Measurements from ENCODE around the gene CXCL13. TPM values are rescaled to one million over a fixed set of nuclear protein-coding genes. Genes with fewer than 3 reads are reported as not detected.

The CXCL13 gene
- total and polyA plus RNA-seq, 2 experiments from 2014 or later = not detected

DNA sequence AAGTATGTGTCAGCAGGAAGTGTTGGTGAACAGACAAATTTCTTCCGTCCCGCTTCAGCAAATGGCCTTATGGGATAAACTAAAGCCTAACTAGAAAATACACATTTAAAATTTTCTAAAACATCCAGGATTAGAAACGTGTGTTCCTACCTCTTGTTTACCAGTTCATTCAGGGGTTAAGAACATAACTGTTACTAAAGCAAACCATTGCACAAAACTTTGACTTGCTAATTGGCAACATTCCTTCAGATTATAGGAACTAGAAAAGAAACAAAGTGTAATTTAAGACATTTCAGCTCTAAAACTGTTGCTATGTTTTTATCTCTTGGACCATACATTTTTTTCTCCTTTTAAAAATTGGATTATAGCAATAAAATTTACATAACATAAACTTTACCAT is 39.5 kb upstream of the CXCL13 start:
- H3K36me3 ChIP-seq (ENCODE audit: insufficient read depth) = no peaks in the 10 kb centered on the region
- H3K4me1 Mint-ChIP-seq = peaks cover 10% of the 10 kb centered on the region; the same call in 1 of the 3 replicates
- no peak for DNase-seq (ENCODE audit: low spot score)
- no peak overlapping the region for H3K27ac ChIP-seq (ENCODE audit: low read depth)
- H3K27me3 Mint-ChIP-seq (ENCODE audit: insufficient read depth, low read depth, poor library complexity) = no peaks in the 10 kb centered on the region
- H3K9me2 ChIP-seq (ENCODE audit: insufficient read depth) = peaks cover 8% of the 10 kb centered on the region; the same call in 1 of the 2 replicates
- ATAC-seq = no peak
- H3F3A ChIP-seq (replicated peaks; ENCODE audit: low read depth) = no peaks in the 10 kb centered on the region
- no peak overlapping the region for H3K4me3 Mint-ChIP-seq
- peaks cover 6% of the 10 kb centered on the region; the same call in 2 of the 3 replicates for H3K36me3 Mint-ChIP-seq (ENCODE audit: low read depth)
- no peak overlapping the region for H3K27ac Mint-ChIP-seq
- no peaks in the 10 kb centered on the region for H3K27me3 ChIP-seq (ENCODE audit: insufficient read depth)
- no peak overlapping the region for H2AFZ ChIP-seq
- no peak overlapping the region for H3K4me2 ChIP-seq
- H3K79me2 ChIP-seq (replicated peaks; ENCODE audit: insufficient read depth) = no peaks in the 10 kb centered on the region
- TF ChIP-seq NANOG (IDR thresholded peaks at IDR 0.05; ENCODE audit: borderline replicate concordance) (no peak), STAT1 (IDR thresholded peaks at IDR 0.05; ENCODE audit: unreplicated experiment) (no peak), ZNF114 (CRISPR knock-in tag; IDR thresholded peaks at IDR 0.05) (no peak), EZH2phosphoT487 (IDR thresholded peaks at IDR 0.05; ENCODE audit: unreplicated experiment) (no peak), JUNB (IDR thresholded peaks at IDR 0.05; ENCODE audit: unreplicated experiment) (no peak), CREB1 (CRISPR knock-in tag; IDR thresholded peaks at IDR 0.05; ENCODE audit: low read depth) (no peak), REST (IDR thresholded peaks at IDR 0.05; ENCODE audit: unreplicated experiment) (no peak), ZNF331 (CRISPR knock-in tag; IDR thresholded peaks at IDR 0.05; ENCODE audit: low read depth) (no peak), POLR2AphosphoS5 (IDR thresholded peaks at IDR 0.05; ENCODE audit: low read depth) (no peak), EZH2 (IDR thresholded peaks at IDR 0.05; ENCODE audit: low read depth, unreplicated experiment) (no peak)
- TF ChIP-seq, protein P1, sequence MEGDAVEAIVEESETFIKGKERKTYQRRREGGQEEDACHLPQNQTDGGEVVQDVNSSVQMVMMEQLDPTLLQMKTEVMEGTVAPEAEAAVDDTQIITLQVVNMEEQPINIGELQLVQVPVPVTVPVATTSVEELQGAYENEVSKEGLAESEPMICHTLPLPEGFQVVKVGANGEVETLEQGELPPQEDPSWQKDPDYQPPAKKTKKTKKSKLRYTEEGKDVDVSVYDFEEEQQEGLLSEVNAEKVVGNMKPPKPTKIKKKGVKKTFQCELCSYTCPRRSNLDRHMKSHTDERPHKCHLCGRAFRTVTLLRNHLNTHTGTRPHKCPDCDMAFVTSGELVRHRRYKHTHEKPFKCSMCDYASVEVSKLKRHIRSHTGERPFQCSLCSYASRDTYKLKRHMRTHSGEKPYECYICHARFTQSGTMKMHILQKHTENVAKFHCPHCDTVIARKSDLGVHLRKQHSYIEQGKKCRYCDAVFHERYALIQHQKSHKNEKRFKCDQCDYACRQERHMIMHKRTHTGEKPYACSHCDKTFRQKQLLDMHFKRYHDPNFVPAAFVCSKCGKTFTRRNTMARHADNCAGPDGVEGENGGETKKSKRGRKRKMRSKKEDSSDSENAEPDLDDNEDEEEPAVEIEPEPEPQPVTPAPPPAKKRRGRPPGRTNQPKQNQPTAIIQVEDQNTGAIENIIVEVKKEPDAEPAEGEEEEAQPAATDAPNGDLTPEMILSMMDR (conservative IDR thresholded peaks at IDR 0.05; ENCODE audit: low read depth in 2 of 2) = no peak
- TF ChIP-seq, protein P2, sequence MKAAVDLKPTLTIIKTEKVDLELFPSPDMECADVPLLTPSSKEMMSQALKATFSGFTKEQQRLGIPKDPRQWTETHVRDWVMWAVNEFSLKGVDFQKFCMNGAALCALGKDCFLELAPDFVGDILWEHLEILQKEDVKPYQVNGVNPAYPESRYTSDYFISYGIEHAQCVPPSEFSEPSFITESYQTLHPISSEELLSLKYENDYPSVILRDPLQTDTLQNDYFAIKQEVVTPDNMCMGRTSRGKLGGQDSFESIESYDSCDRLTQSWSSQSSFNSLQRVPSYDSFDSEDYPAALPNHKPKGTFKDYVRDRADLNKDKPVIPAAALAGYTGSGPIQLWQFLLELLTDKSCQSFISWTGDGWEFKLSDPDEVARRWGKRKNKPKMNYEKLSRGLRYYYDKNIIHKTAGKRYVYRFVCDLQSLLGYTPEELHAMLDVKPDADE (IDR thresholded peaks at IDR 0.05) = no peak
- TF ChIP-seq, protein P3, sequence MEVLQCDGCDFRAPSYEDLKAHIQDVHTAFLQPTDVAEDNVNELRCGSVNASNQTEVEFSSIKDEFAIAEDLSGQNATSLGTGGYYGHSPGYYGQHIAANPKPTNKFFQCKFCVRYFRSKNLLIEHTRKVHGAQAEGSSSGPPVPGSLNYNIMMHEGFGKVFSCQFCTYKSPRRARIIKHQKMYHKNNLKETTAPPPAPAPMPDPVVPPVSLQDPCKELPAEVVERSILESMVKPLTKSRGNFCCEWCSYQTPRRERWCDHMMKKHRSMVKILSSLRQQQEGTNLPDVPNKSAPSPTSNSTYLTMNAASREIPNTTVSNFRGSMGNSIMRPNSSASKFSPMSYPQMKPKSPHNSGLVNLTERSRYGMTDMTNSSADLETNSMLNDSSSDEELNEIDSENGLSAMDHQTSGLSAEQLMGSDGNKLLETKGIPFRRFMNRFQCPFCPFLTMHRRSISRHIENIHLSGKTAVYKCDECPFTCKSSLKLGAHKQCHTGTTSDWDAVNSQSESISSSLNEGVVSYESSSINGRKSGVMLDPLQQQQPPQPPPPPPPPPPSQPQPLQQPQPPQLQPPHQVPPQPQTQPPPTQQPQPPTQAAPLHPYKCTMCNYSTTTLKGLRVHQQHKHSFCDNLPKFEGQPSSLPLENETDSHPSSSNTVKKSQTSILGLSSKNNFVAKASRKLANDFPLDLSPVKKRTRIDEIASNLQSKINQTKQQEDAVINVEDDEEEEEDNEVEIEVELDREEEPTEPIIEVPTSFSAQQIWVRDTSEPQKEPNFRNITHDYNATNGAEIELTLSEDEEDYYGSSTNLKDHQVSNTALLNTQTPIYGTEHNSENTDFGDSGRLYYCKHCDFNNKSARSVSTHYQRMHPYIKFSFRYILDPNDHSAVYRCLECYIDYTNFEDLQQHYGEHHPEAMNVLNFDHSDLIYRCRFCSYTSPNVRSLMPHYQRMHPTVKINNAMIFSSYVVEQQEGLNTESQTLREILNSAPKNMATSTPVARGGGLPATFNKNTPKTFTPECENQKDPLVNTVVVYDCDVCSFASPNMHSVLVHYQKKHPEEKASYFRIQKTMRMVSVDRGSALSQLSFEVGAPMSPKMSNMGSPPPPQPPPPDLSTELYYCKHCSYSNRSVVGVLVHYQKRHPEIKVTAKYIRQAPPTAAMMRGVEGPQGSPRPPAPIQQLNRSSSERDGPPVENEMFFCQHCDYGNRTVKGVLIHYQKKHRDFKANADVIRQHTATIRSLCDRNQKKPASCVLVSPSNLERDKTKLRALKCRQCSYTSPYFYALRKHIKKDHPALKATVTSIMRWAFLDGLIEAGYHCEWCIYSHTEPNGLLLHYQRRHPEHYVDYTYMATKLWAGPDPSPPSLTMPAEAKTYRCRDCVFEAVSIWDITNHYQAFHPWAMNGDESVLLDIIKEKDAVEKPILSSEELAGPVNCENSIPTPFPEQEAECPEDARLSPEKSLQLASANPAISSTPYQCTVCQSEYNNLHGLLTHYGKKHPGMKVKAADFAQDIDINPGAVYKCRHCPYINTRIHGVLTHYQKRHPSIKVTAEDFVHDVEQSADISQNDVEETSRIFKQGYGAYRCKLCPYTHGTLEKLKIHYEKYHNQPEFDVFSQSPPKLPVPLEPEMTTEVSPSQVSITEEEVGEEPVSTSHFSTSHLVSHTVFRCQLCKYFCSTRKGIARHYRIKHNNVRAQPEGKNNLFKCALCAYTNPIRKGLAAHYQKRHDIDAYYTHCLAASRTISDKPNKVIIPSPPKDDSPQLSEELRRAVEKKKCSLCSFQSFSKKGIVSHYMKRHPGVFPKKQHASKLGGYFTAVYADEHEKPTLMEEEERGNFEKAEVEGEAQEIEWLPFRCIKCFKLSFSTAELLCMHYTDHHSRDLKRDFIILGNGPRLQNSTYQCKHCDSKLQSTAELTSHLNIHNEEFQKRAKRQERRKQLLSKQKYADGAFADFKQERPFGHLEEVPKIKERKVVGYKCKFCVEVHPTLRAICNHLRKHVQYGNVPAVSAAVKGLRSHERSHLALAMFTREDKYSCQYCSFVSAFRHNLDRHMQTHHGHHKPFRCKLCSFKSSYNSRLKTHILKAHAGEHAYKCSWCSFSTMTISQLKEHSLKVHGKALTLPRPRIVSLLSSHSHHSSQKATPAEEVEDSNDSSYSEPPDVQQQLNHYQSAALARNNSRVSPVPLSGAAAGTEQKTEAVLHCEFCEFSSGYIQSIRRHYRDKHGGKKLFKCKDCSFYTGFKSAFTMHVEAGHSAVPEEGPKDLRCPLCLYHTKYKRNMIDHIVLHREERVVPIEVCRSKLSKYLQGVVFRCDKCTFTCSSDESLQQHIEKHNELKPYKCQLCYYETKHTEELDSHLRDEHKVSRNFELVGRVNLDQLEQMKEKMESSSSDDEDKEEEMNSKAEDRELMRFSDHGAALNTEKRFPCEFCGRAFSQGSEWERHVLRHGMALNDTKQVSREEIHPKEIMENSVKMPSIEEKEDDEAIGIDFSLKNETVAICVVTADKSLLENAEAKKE (CRISPR knock-in tag; IDR thresholded peaks at IDR 0.05) = no peak
- peaks cover 42% of the 10 kb centered on the region for H3K9me3 Mint-ChIP-seq
- H3K4me3 ChIP-seq = no peak overlapping the region
- H3K4me1 ChIP-seq (ENCODE audit: insufficient read depth) = no peaks in the 10 kb centered on the region
- no peaks in the 10 kb centered on the region for H4K20me1 ChIP-seq (replicated peaks; ENCODE audit: insufficient read depth)
